A673 (cell line): ENCODE results near the gene PJA2.

ENCODE experiments used
- CTCF ChIP-seq: fragments of 300-800, 200-600 bp; sonication (generic); conservative IDR thresholded peaks from 2 replicates; pipeline ENCODE4 v1.5.1; 2017; ENCODE audit warnings: low read depth, mild to moderate bottlenecking, antibody characterized with exemption, low read length, moderate library complexity, mixed read lengths
- EZH2 ChIP-seq: fragments of 200-600 bp; sonication (generic); IDR thresholded peaks from 2 replicates; pipeline ENCODE4 v1.6.1; 2017; ENCODE audit warnings: borderline replicate concordance, low read depth, mild to moderate bottlenecking, mixed read lengths, antibody characterized with exemption, low read length; ENCODE audit not compliant: poor library complexity, severe bottlenecking

- TF ChIP-seq CTCF (no peak), EZH2 (no peak)
Measured at GRCh38 chr5:109345699-109346098, 64.1 kb downstream of the PJA2 start.
